Umbilical cord (tissue), 2 donors: ENCODE data around the gene MAS1. TPM values are rescaled to one million over a fixed set of nuclear protein-coding genes. Genes with fewer than 3 reads are reported as not detected.
"Not testable (repeated sequence)": the region's sequence is repeated elsewhere in the genome, so short reads cannot be mapped to it uniquely, and the experiment has no call there.

ENCODE experiments used
- DNase-seq: peaks from one replicate; pipeline ENCODE4 v3.0.0-alpha.2; 2015; ENCODE audit warnings: low spot score
- total RNA-seq: library from RNA; depleted of rRNA; stranded (reverse); fragments of >200 nt; gene quantifications from one replicate; pipeline ENCODE4 v1.2.3, GENCODE V29; 2014; ENCODE audit warnings: low replicate concordance; ENCODE audit not compliant: insufficient read depth

Gene MAS1
- total RNA-seq, 1 donor from 2014 or later, result 1.7 TPM

DNA sequence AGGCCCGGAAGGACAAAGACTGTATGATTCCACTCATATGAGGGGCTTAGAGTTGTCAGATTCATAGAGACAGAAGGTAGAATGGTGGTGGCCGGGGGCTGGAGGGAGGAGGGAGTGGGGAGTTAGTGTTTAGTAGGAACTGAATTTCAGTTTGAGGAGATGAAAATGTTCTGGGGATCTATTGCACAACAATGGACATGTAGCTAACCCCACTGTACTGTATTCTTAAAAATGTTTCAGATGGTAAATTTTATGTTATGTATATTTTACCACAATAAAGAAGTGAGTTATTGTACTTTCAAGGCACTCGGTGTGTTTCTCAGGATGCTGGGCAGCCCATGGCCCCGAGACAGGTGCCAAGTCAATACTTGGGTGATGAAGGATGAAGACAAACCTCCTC is 25.4 kb downstream of the MAS1 start:
- DNase-seq, result no peak

DNA sequence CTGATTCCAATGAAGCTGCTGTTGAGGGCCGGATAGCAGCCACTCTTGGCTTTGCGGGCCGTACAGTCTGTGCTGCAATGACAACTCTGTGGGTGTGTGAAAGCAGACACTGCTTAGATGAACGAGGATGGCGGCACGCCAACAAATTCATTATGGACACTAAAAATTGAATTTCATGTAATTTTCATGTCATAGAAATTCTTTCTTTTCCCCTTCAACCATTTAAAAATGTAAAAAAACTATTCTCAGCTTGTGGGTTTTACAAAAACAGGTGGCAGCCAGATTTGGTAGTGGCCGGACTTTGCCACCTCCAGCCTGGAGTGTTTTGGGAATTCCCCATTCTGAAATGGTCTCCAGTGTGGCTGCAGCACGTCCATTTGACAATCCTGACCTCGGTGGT is 26.0 kb downstream of the MAS1 start:
- no peak for DNase-seq

DNA sequence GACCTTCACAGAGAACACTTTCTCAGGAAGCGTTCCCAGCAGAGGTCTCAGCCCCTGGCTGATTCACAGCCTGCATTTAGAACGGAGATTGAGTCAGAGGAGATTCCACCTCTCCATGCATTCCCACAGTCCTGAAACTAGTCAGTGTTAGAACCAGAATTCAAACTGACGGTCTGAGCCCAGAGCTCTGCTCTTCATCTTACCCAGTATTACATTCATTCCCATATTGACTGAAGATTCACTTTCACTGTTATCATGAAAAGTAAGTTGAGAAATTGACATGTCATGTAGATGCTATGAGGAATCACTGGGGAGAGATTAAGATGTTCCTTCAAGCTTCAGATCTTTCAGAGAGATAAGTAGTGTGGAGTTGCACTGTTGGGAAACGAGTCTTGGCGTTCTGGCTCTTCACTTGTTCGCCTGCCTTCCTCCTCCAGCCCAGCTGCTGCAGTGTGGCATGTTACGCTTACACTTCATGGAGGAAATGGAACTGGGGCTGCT is 28.3 kb downstream of the MAS1 start:
- DNase-seq, result peak; percentile 14

DNA sequence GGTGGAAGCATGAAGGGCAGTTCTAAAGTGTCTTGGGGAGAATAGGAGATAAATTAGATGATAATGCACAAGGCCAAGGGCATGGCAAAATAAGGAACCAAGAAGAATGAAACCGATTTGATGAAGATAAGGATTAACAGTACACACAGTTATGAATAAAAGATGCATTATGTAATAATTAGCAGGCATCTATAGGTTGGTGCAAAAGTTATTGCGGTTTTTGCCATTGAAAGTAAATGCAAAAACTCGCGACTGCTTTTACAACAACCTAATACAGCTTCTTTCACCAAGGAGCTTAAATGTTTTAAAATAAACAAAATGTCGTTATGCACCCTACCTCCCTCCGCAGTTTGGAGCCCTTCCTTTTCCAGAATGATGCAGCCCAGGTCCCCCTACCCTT is 29.0 kb downstream of the MAS1 start:
- DNase-seq, result no peak

DNA sequence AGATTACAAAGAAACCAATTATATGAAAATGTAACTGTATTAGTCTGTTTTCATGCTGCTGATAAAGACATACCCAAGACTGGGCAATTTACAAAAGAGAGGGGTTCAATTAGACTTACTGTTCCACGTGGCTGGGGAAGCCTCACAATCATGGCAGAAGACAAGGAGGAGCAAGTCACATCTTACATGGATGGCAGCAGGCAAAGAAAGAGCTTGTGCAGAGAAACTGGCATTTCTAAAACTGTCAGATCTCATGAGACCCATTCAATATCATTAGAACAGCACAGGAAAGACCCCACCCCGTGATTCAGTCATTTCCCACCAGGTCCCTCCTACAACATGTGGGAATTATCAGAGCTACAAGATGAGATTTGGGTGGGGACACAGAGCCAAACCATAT is 33.4 kb downstream of the MAS1 start:
- DNase-seq, result not testable (repeated sequence)

DNA sequence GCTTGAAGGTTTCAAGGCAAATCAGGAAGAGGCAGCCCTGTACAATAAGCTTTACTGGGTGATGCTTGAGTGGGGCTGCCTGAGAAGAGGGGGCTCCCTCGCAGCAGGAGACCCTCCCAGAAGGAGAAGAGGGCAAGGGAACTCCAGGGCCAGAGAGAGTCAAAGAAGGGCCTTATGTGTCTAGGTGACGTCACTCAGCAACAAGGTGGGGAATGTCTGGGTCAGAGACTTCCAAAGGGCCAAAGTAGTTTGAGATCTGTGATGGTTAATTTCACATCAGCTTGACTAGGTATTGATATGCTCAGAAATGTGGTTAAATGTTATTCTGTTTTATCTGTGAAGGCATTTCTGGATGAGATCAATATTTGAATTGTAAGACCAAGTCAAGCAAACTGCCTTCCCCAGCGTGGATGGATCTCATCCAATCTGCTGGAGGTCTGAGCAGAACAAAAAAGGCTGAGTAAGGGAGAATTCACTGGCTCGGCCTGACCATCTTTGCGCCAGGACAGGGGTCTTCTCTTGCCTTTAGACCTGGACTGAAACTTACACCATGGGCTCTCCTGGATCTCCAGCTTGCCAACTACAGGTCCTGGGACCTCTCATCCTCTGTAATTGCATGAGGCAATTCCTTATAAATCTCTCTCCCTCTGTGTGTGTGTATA is 35.9 kb downstream of the MAS1 start:
- DNase-seq, result no peak

DNA sequence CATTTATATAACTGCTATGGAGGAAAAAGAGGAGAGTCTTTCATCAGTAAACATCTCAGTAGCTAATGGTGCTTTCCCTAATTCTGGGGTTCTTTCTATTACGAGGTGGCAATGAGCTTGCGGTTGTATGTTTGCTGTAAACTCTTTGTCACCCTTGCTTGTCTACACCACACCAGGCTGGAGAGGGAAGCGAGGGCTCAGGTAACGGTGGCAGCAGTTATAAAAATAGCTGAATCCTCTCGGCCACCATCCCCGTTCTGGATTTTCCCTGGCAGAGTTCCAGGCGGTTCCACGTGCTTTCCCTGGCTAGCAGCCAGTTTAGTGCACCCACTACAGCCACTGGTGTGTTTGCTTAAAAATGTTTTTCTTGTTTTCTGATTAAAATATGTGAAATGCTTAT is 39.0 kb downstream of the MAS1 start:
- peak; percentile 10 for DNase-seq

DNA sequence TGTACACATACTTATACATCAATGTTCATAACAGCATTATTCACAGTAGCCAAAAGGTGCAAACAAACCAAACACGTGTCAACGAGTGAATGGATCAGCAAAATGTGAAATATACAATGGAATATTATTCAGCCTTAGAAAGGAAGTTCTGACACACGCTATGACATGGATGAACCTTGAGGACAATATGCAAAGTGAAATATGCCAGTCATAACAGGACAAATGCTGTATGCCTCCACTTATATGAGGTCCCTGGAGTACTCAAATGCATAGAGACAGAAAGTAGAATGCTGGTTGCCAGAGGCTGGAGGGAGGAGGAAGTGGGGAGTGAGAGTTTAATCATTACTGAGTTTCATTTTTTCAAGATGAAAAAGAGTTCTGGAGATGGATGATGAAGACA is 40.3 kb downstream of the MAS1 start:
- no peak for DNase-seq

DNA sequence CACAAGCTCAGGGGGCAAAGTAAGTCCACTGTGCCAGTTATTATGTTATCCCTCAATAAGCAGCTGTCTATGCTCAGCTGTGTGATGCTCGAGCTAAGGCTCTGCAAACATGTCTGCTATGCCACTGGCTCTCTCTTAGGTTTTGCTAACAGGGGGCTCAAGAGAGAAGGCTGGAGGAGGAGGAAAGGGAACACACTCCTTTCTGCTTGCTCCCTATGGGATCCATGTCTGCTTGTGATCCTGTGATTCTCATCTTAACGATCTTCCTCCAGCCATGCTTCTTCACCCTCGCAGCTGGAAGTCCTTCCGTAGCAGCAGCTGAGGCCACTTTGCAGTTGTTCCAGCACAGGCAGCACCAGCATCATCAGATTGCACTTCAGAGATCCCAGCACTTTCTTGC is 41.1 kb downstream of the MAS1 start:
- DNase-seq, result no peak

DNA sequence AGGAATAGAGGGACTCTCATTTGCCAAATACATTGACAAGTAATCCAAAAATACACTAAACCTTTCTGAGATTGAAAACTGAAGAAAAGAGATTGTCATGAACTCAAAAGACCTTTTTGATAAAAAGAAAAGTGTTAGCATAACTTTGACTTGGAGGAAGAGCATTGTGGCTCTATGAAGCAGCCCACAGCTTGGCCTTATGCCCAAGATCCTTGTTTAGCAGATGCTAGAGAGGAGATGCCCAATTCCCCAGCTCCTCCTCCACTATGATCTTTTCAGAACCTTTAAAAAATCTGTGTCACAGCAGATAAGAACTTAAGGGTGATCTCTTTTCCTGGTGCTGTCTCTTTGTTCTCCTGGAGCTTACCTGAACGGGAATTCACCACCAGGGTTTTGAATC is 42.3 kb downstream of the MAS1 start:
- DNase-seq, result no peak

DNA sequence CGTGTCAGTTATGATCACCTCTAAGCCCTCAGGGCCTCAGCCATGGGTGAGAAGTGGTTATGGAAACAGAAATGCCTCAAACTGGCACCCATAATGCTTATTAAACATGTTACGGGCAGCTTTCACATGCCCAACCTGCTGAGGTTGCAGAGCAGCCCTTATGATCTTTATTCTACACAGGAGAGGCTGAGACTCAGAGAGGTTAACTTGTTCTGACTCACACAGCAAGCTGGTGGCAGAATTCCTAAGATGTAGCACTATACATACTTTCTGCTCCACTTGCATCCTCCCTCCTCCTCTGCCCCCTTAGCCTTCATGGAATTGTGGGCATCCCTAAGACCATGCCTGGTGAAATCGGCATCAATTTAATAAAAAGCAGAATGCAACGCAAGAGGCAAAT is 43.4 kb downstream of the MAS1 start:
- no peak for DNase-seq

DNA sequence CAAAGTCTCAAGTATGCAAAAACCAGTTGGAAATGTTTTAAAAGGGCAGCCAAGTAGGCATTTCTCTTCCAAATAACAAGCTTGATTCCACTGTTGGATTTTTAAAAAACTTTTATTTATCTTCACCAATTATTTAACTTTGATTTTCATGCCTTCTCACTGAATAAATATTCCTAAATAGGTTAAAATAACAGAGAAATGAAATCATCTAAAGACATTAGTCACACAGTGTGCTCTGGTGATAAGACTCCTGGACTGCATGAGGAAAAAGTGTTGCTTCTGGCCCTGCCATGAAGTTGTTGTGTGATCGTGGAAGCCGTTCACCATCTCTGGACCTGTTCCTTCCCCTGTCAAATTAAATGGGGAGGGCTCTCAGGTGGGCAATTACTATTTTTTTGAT is 44.3 kb downstream of the MAS1 start:
- no peak for DNase-seq

DNA sequence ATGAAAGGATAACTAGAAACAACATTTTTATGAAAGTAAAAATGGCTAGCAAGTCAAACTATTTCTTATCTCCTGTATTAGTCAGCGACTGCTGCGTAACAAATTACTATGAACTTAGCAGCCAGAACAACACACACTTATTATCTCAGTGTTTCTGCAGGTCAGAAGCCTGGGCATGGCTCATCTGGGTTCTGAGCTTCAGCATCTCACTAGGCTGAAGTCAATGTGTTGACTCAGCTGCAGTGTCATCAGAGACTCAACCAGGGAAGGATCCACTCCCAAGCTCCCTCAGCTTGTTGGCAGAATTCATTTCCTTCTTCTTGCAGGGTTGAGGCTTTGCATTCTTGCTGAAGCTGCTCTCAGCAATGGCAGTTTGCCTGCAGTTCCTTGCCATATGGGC is 44.8 kb downstream of the MAS1 start:
- DNase-seq, result no peak

DNA sequence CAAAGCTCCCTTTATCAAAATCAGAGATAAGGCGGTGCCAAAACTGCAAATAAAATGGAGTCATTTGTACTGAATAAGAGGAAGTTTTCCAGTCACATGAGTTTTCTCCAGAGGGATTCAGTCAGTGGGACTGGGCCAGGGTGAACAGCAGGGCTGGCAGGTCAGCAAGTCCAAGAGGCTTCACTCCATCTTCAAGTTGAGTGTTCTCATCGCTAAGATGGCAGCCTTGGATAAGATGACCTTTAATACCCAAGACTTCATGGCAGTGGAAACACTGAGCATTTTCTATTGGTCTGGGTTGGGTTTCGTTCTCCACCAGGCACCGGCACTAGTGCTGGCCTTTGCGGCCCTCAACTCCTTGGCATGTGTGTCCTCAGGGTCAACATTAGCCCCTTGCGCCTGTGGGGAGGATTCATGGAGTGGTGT is 48.8 kb downstream of the MAS1 start:
- no peak for DNase-seq

Other genes with a start within 250 kb of the MAS1 start
- gene SOD2, start 197.7 kb upstream of the MAS1 start, total RNA-seq, result 275 TPM
- gene WTAP, start 163.5 kb upstream of the MAS1 start, total RNA-seq, result 111 TPM
- 26.5 TPM for gene ACAT2, start 128.9 kb upstream of the MAS1 start, total RNA-seq
- 155 TPM for gene TCP1, start 101.4 kb upstream of the MAS1 start, total RNA-seq
- 47.2 TPM for gene MRPL18, start 100.5 kb upstream of the MAS1 start, total RNA-seq
- gene PNLDC1, start 90.7 kb upstream of the MAS1 start, total RNA-seq, result not detected
- gene IGF2R, start 78.1 kb downstream of the MAS1 start, total RNA-seq, result 54.2 TPM
- 1.7 TPM for gene SLC22A1, start 230.8 kb downstream of the MAS1 start, total RNA-seq